Astrocyte (in vitro differentiated cells and primary cell): ENCODE measurements around the gene BBS7.

Experiments
- CTCF ChIP-seq: IDR thresholded peaks from 2 replicates; pipeline ENCODE4 v1.5.1; 2011; ENCODE audit warnings: low read depth, mild to moderate bottlenecking, inconsistent platforms, low read length, moderate library complexity; ENCODE audit not compliant: insufficient read depth
- EZH2 ChIP-seq: IDR thresholded peaks from 2 replicates; pipeline ENCODE4 v1.6.1; 2012; ENCODE audit warnings: mild to moderate bottlenecking, low read length, inconsistent platforms; ENCODE audit not compliant: insufficient read depth

GRCh38 chr4:121877041-121877773 lies 6.9 kb upstream of the BBS7 start:
- no peak for TF ChIP-seq CTCF
- TF ChIP-seq EZH2 = no peak
